GM18507 (cell line): ENCODE data around the gene WDFY3.

Experiments used
- DNase-seq: peaks from one replicate; pipeline ENCODE4 v3.0.0; 2011; ENCODE audit warnings: low read depth; ENCODE audit not compliant: insufficient read length; ENCODE audit errors: extremely low spot score
- FAIRE-seq: peaks from 2 replicates; lab custom pipeline; 2011; peaks lifted over from hg19 to GRCh38; lab: Jason Lieb, UNC

Gene WDFY3

DNA sequence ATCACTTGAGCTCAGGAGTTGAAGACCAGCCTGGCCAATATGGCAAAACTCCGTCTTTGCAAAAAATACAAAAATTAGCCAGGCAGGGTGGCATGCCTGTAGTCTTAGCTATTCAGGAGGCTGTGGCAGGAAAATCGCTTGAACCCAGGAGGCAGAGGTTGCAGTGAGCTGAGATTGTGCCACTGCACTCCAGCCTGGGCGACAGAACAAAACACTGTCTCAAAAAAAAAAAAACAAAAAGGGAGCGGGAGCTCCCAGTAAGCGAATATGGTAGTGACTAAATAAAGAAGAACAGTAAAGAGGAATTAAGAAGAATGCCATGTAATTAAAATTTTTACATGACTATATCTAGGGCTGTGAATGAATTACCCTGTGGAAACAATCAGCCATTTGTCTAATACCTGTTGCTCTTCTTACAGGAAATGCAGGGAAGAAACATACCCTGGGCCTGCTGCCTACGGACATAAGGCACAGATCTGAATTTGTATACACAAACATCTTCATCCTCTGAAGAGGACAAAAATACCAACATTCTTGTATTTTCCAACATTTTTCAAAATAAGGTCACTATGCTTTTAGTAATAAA is 11.4 kb downstream of the WDFY3 start:
- FAIRE-seq (no peak), DNase-seq (no peak)

GRCh38 chr4:84952776-84953175 is 13.7 kb downstream of the WDFY3 start:
- FAIRE-seq, result no peak

GRCh38 chr4:84952004-84952403 is 14.5 kb downstream of the WDFY3 start:
- no peak for FAIRE-seq
- DNase-seq, result no peak

More at GRCh38 chr4:84952776-84953175, 13.7 kb downstream of the WDFY3 start:
- no peak for DNase-seq

- FAIRE-seq (no peak), DNase-seq (no peak)
Observed at GRCh38 chr4:84948056-84948455, 18.4 kb downstream of the WDFY3 start.

DNA sequence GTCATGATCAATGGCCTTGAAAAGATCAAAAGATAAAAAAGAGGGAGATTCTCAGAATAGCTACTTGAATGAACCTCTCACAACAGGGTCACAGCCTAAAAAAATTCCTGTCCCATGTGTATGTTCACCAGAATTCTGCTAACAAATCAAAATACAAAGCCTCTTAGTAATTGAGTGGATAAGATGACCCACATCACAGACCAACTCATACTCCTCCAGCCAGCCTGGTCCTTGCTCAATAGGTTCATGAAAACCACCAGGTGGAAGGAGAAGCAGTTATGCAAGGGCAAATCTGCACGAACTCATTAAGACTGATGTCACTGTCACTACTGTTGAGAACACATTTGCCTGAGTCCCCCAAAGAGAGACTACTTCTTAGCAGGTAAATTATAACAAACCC is 21.5 kb downstream of the WDFY3 start:
- DNase-seq (no peak), FAIRE-seq (no peak)

GRCh38 chr4:84940960-84941359 is 25.5 kb downstream of the WDFY3 start:
- no peak for DNase-seq
- no peak for FAIRE-seq

DNA sequence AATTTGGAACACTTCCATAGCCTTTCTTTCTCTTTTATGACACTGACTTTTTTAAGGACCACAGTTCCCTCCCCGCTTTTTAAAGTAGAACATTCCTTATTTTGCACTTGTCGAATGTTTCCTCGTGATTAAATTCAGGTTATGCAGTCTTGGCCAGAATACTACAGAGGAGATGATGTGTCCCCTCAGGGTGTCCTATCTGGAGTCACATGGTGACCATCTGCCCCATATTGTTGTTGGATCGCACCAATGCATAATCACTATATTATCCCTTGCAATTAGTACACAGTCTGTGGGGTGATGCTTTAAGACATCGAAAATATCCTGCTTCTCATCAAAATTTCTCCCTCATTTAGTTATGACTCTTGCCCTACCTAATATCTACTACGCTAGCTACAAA is 27.4 kb downstream of the WDFY3 start:
- no peak for DNase-seq
- FAIRE-seq, result no peak

DNA sequence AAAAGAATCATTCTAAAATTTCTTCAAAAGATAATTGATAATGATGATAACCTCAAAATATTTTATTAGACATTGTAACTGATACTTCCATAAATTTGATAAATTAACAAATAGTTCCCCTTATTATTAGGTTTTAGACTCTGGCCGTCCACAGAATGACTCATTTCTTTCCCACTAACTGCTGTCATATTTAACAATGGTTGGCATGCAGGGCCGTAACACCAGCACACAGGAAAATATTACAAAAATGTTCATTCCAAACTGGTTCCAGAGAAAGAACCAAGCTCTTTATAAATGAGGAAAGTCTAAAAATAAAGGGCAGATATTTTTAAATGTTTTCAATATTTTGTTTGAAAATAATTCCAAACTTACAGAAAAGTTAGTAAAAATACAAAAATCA is 28.2 kb downstream of the WDFY3 start:
- DNase-seq (no peak), FAIRE-seq (no peak)

- DNase-seq (no peak), FAIRE-seq (no peak)
Observed at GRCh38 chr4:84937381-84937977, 29.0 kb downstream of the WDFY3 start.

- DNase-seq (no peak), FAIRE-seq (no peak)
Observed at GRCh38 chr4:84936123-84936522, 30.4 kb downstream of the WDFY3 start.

DNA sequence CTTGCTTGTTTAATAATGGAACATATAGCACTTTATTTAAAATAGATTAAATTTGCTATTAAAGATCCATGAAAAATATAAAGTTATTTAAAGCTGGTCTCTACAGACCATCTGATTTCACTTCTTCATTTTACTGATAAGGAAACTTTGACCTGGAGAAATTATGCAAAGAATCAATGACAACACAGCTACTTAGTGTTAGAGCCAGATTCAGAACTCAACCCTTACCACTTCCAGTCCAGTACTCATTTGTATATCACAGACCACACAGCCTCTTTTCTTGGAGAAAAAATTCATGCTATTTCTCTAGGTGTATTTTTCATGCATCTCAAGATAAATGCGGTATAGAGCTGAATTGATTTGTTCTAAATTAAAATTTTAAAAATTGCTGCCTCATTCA is 34.0 kb downstream of the WDFY3 start:
- no peak for DNase-seq
- FAIRE-seq, result no peak

GRCh38 chr4:84931961-84932360 is 34.5 kb downstream of the WDFY3 start:
- no peak for FAIRE-seq

GRCh38 chr4:84931274-84931673 is 35.2 kb downstream of the WDFY3 start:
- no peak for DNase-seq
- no peak for FAIRE-seq

More at GRCh38 chr4:84931961-84932360, 34.5 kb downstream of the WDFY3 start:
- DNase-seq, result no peak

- FAIRE-seq (no peak), DNase-seq (no peak)
Observed at GRCh38 chr4:84928089-84928488, 38.4 kb downstream of the WDFY3 start.

DNA sequence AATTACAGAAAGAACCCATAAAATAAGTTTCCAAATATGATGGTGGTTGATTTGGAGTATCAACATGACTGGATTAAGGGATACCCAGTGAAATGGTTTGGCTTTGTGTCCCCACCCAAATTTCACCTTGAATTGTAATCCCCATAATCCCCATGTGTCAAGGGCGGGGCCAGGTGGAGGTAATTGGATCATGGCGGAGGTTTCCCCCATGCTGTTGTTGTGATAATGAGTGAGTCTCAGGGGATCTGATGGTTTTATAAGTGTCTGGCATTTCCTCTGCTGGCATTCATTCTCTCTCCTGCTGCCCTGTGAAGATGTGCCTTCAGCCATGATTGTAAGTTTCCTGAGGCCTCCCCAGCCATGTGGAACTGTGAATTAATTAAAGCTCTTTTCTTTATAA is 39.1 kb downstream of the WDFY3 start:
- FAIRE-seq, result no peak

DNA sequence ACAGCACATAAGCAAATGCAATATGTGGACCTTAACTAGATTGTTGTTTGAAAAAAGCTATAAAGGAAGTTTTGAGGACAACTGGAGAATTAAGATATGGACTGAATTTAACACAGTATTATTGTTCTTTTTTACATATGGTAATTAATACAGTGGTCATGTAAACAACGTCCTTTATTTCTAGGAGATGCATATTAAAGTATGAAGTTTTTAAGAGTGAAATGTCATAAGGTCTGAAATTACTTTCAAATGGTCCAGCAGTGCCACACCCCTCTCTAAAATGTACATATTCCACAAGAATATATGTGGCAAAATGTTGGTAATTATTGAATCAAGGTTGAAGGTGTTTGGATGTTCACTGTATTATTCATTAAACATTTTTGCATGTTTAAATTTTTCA is 40.9 kb downstream of the WDFY3 start:
- FAIRE-seq, result no peak

More for the DNA sequence above, 39.1 kb downstream of the WDFY3 start:
- DNase-seq, result no peak

DNA sequence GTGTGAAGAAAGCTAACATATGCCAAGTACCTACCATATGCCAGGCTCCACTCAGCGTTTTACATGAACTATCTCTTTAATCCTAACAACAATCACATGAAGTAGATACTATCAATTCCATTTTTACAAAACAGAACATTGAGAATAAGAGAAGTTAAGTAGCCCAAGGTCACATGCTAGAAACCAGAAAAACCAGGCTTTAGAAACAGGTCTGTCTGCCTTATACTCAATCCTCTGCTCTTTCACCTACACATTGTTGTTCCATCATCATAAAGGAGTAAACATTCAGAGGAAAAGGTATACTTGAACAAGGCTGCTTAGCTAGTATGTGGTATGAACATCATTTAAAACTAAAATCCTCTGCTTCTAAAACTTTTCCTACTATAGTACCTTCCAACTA is 42.1 kb downstream of the WDFY3 start:
- DNase-seq (no peak), FAIRE-seq (no peak)

More for the DNA sequence above, 40.9 kb downstream of the WDFY3 start:
- no peak for DNase-seq

DNA sequence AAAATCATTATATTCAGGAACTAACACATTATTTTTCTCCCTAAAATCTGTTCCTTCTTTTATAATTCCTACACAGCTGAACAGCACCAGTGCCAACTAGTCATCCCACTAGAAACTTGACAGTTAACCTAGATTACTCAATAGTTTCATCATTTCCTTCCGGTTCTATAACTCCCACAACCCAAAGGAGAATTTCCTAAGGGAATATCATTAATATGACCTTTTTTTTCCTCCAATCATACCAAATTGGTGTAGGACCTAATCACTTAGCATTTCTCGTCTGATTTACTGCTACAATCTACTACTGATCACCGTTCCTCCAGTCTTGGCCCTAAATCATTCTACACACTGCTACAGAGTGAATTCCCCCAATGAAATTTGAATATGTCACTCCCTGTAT is 45.9 kb downstream of the WDFY3 start:
- DNase-seq, result no peak

GRCh38 chr4:84917869-84918600 is 48.5 kb downstream of the WDFY3 start:
- DNase-seq (no peak), FAIRE-seq (no peak)

More for the DNA sequence above, 45.9 kb downstream of the WDFY3 start:
- no peak for FAIRE-seq

DNA sequence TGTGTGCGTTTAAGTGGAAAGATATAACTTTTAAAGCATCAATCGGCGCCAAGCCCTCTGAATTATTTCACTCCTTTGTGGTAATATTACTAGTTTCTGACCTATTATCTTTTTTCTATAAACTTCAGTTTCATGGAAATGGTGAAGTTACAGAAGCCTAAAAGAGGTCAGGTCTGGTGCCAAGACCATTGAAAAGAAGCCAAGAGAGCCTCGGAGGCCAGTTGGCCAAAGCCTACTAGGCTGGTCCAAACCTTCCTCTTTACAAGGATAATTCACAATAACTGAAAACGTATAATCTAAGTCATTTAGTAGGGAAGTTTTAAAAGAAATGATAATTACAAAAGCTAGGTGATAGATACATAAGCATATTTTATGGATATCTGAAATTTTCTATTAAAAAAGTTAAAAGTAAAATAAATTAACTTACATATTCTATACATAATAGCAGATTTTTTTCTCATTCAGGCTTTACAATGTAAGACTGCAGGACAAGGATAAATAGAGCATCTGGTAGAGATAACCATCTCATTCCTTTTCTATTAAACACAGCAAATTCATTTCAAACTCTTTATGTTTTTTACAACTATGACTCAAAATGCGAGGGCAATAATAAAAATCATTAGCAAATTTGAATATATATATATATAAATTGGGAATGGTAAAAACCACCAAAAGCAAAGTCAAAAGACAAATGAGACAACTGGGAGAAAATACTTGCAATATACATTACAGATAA is 49.2 kb downstream of the WDFY3 start:
- DNase-seq, result no peak
- FAIRE-seq, result no peak
